ENCODE measurements around the gene SSH3.
A peak's percentile ranks its signal among the peaks of the same experiment; 100 is the strongest.

Gene SSH3

GRCh38 chr11:67299471-67300191 lies 3.7 kb upstream of the SSH3 start:
- DNase-seq, result no peak

GRCh38 chr11:67300256-67300755 lies 3.0 kb upstream of the SSH3 start:
- DNase-seq, result no peak

- no peak for DNase-seq
These were observed 2.5 kb upstream of the SSH3 start for GRCh38 chr11:67300756-67301312.

- DNase-seq, result no peak
These were observed 1.9 kb upstream of the SSH3 start for GRCh38 chr11:67301313-67301921.

- DNase-seq, result peak; percentile 70
These were observed 1.3 kb upstream of the SSH3 start for GRCh38 chr11:67301951-67302516.

- peak; percentile 73 for DNase-seq
These were observed 679 bp upstream of the SSH3 start for GRCh38 chr11:67302571-67303131.

- no peak for DNase-seq
These were observed 593 bp downstream of the SSH3 start for GRCh38 chr11:67303835-67304411.

GRCh38 chr11:67304511-67305113 lies 1.3 kb downstream of the SSH3 start:
- no peak for DNase-seq

- no peak for DNase-seq
These were observed 3.6 kb downstream of the SSH3 start for GRCh38 chr11:67306769-67307544.

- no peak for DNase-seq
These were observed 4.2 kb downstream of the SSH3 start for GRCh38 chr11:67307545-67308001.

- no peak for DNase-seq
These were observed 4.9 kb downstream of the SSH3 start for GRCh38 chr11:67308031-67308866.

GRCh38 chr11:67309166-67309565 lies 5.8 kb downstream of the SSH3 start:
- DNase-seq, result no peak

- no peak for DNase-seq
These were observed 6.3 kb downstream of the SSH3 start for GRCh38 chr11:67309661-67310061.

GRCh38 chr11:67310246-67311050 lies 7.1 kb downstream of the SSH3 start:
- no peak for DNase-seq

GRCh38 chr11:67311051-67311555 lies 7.8 kb downstream of the SSH3 start:
- DNase-seq, result no peak

- no peak for DNase-seq
These were observed 8.3 kb downstream of the SSH3 start for GRCh38 chr11:67311556-67312082.

- DNase-seq, result peak; percentile 66
These were observed 9.1 kb downstream of the SSH3 start for GRCh38 chr11:67312187-67313021.

- DNase-seq, result no peak
These were observed 10.0 kb downstream of the SSH3 start for GRCh38 chr11:67313125-67313890.
